HEK293T (cell line): ENCODE measurements around the gene AP1AR.

Experiments used
- ARNT ChIP-seq: fragments of 450-650 bp; IDR thresholded peaks from 2 replicates; pipeline ENCODE4 v1.6.1; 2017; ENCODE audit warnings: mild to moderate bottlenecking
- BHLHE40 ChIP-seq: fragments of 450-650 bp; IDR thresholded peaks from 2 replicates; pipeline ENCODE4 v1.6.1; 2016; ENCODE audit warnings: mild to moderate bottlenecking, moderate library complexity, borderline replicate concordance
- ELF4 ChIP-seq: fragments of 450-650 bp; IDR thresholded peaks from 2 replicates; pipeline ENCODE4 v1.6.1; 2017; ENCODE audit warnings: antibody characterized with exemption
- FOXA1 ChIP-seq: fragments of 450-650 bp; IDR thresholded peaks from 2 replicates; pipeline ENCODE4 v1.6.1; 2016; ENCODE audit warnings: mild to moderate bottlenecking
- FOXK2 ChIP-seq: fragments of 450-650 bp; IDR thresholded peaks from 2 replicates; pipeline ENCODE4 v1.6.1; 2016; ENCODE audit warnings: mild to moderate bottlenecking
- FOXM1 ChIP-seq: fragments of 450-650 bp; IDR thresholded peaks from 2 replicates; pipeline ENCODE4 v1.6.1; 2017; ENCODE audit warnings: mild to moderate bottlenecking, borderline replicate concordance
- HDGF ChIP-seq: fragments of 450-650 bp; IDR thresholded peaks from 2 replicates; pipeline ENCODE4 v1.6.1; 2017; ENCODE audit warnings: antibody characterized with exemption, borderline replicate concordance
- LEF1 ChIP-seq: fragments of 450-650 bp; IDR thresholded peaks from 2 replicates; pipeline ENCODE4 v1.6.1; 2017; ENCODE audit warnings: mild to moderate bottlenecking, borderline replicate concordance
- PKNOX1 ChIP-seq: fragments of 450-650 bp; IDR thresholded peaks from 2 replicates; pipeline ENCODE4 v1.6.1; 2016
- SP1 ChIP-seq: fragments of 450-650 bp; IDR thresholded peaks from 2 replicates; pipeline ENCODE4 v1.6.1; 2017
- SUZ12 ChIP-seq: fragments of 450-650 bp; IDR thresholded peaks from 2 replicates; pipeline ENCODE4 v1.6.1; 2016; ENCODE audit warnings: mild to moderate bottlenecking
- ZNF384 ChIP-seq: fragments of 450-650 bp; IDR thresholded peaks from 2 replicates; pipeline ENCODE4 v1.6.1; 2016

- TF ChIP-seq FOXA1 (no peak), SP1 (no peak), HDGF (no peak), ARNT (no peak), FOXK2 (no peak), LEF1 (no peak), BHLHE40 (no peak), SUZ12 (no peak), ZNF384 (no peak), PKNOX1 (no peak), ELF4 (no peak), FOXM1 (no peak)
These were observed 48.3 kb upstream of the AP1AR start for GRCh38 chr4:112183252-112183651.
